ENCODE data around the gene RET.

GRCh38 chr10:43046288-43046991, 30.4 kb upstream of the RET start:
- TF ChIP-seq POLR2A (IDR thresholded peaks at IDR 0.05) (no peak), CTCF (IDR thresholded peaks at IDR 0.05) (no peak), POLR2AphosphoS5 (IDR thresholded peaks at IDR 0.05) (no peak)

Data from sigmoid colon (tissue), 4 donors.